ENCODE data around the gene CPSF6. TPM values are rescaled to one million over a fixed set of nuclear protein-coding genes. Genes with fewer than 3 reads are reported as not detected.

Gene CPSF6
- total and polyA plus RNA-seq, 5 donors: 21.1 to 44.8 (median 38.2) TPM

Small RNA genes within 50 kb of the gene (microRNA-seq; reads per million reads assigned to microRNA genes)
- 0 reads per million in 2 donors for gene MIR1279

Other genes with a start within 250 kb of the CPSF6 start
- gene LYZ, start 108.8 kb downstream of the CPSF6 start, total RNA-seq: 100 to 1,000 TPM in 1 of 4 donors, 10 to 100 TPM in 3; 23.7 to 121 (median 49.5) TPM
- gene LYZ, start 108.8 kb downstream of the CPSF6 start, polyA plus RNA-seq: 16.5 TPM
- 10 to 100 TPM in 2 of 4 donors, 1 to 10 TPM in 2; 6.8 to 15.2 (median 10.8) TPM for gene YEATS4, start 120.2 kb downstream of the CPSF6 start, total RNA-seq
- gene YEATS4, start 120.2 kb downstream of the CPSF6 start, polyA plus RNA-seq: 11.5 TPM
- gene FRS2, start 230.8 kb downstream of the CPSF6 start, total RNA-seq: 10 to 100 TPM; 26.2 to 38.6 (median 29.7) TPM
- 6.2 TPM for gene FRS2, start 230.8 kb downstream of the CPSF6 start, polyA plus RNA-seq

Measured in right cardiac atrium (tissue), 5 donors.